HG03575 (cell line): ENCODE results near the gene MTNR1B.

Source experiments
- ATAC-seq: cut with Tn5 transposase; IDR thresholded peaks from one replicate; pipeline ENCODE4 v1.9.1; 2021; ENCODE audit not compliant: unreplicated experiment, insufficient number of reproducible peaks, low FRiP score; ENCODE audit errors: extremely low read depth

MTNR1B gene

DNA sequence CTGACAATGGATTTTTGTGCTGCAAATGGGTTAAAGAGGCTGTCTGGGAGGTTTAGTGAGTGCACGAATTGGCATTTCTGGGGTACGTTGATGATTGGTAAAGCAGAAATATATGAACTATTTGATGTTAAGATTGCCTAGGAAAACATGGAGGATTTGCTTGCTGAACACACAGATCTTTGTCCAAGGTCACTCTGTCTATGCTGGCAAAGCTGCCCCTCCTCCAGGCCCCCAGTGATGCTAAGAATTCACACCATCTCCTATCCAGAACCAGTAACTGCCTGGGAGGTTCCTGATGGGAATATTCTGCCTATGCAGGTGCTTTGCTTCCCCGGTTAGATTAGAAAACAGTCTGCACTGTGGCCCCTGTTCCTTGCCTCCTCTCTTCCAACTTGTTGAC, 5.8 kb downstream of the MTNR1B start:
- no peak for ATAC-seq

DNA sequence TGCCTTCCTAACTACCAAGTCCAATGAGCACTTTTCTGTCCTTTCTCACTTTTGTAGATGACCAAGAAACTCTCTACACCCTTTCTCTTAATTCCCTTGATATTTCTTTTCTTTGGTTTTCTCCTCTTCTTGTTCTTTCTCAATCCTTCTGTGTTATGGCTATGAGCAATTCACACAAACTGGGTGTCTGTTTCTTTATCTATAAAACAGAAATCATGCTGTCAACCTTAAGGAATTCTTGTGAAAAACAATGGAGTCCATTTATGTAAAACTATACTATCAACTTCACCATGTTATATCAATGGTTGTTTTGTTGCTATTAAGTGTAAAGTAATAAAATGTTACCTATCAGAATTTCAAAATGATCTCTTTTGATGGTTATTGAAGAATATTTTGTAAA, 7.2 kb downstream of the MTNR1B start:
- no peak for ATAC-seq

DNA sequence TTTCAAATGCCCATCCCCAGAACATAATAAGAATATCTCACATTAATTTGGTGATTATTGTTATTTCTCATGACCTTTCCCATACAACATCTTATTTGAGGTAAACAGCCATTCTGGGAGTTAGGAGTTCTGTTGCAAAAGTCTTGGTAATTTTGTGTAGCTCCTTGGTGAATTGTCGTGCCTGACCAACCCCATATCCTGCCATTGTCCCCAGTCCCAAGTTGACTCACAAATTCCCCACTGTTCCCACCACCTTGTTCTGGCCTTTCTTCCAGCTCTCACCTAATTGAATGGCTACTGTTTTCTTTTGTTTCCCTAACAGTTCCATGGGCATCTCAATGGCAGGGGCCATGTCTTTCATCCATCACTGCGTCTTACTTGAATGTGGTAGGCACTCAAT, 8.0 kb downstream of the MTNR1B start:
- ATAC-seq: no peak

DNA sequence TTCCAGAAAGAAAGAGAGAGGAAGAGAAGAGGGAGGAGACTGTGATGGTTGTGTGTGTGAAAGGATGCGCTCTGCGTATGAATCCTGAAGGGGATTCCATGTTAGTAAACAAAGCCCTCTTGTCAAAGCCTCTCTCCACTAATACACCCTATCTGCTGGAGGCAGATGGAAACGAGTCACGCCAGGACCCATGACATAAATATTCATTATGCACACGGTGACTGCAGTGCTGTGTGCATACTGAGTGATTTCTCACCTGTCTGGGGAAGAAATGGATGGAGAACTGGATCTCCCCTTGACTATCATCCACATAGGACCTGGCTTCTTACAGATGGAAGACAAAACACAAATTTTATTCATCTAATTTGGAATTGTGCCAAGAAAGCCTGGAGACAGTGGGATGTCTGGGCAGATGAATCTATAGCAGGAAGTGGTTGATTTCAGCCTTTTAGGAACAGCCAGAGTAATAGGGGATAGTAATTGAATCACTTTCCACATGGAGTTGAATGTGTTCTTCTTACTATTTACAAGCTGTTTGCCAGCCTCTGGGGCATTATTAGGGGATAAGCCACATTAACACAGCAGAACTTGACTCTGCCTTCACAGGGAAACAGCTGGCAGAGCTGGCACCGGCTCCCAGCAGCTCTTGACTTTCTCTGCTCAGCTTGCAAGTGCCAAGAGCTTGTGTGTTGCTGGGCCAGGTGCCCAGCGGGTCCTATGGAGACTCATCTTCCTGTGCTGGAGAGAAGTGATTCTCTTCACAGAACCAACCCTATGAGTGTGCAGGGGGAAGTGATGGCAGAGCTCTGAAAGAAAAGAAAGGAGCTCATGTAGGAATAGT, 9.0 kb downstream of the MTNR1B start:
- ATAC-seq: no peak

DNA sequence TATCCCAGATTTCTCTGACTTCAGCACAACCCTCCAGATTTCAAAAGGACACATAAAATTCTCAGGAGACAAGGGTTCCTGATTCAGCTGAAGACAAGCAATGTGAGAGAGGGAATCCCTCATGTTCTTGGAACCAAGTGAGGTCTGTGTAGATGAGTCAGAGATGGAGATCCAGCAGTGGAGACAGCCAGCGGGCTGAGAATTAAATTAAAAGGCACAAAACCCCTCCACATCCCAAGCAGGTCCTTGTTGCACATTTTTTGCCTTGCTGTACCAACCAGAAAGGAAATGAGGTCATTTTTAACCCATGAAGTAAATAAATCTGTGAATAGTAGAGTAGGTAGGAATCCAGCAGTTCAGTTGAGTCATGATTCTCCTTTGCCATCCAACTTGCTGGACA, 9.7 kb downstream of the MTNR1B start:
- no peak for ATAC-seq

DNA sequence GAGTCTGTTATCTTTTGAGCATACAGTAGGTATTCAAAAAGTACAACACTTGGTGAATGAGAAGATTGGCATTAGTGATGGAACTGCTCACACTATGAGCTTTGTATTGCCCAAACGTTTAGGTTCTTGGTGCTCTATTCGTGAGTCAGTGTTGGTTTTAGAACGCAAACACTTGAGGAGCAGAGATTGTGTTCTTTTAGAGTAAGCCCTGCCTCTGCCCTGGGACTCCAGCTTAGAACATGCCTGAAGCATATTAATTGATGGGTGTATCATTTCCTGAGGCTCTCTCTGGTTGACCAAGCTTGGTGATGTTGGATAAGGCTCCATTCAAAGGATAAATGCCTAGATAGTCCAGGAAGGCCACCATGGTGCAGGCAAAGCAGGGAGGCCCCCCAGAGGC, 10.9 kb downstream of the MTNR1B start:
- no peak for ATAC-seq

DNA sequence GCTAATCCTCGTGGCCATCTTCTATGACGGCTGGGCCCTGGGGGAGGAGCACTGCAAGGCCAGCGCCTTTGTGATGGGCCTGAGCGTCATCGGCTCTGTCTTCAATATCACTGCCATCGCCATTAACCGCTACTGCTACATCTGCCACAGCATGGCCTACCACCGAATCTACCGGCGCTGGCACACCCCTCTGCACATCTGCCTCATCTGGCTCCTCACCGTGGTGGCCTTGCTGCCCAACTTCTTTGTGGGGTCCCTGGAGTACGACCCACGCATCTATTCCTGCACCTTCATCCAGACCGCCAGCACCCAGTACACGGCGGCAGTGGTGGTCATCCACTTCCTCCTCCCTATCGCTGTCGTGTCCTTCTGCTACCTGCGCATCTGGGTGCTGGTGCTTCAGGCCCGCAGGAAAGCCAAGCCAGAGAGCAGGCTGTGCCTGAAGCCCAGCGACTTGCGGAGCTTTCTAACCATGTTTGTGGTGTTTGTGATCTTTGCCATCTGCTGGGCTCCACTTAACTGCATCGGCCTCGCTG, 12.1 kb downstream of the MTNR1B start:
- ATAC-seq: no peak

DNA sequence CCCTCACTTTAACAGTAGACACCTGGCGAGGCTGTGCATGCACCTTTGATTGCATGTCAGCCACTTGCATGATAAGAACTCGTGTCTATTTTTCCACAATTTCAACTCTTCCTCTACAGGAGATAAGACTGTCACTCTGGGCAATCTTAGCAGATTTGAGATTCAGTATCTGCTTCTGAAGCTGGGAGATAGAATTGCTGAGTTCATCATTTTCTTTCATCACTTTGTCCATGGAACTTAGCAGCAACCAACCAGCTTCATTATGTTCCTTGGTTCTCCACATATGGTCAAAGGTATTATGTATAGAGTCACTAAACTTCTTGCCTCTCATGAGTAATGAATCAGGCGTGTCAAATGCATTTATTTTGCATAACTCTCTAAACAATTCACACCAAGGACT, 17.1 kb downstream of the MTNR1B start:
- no peak for ATAC-seq

DNA sequence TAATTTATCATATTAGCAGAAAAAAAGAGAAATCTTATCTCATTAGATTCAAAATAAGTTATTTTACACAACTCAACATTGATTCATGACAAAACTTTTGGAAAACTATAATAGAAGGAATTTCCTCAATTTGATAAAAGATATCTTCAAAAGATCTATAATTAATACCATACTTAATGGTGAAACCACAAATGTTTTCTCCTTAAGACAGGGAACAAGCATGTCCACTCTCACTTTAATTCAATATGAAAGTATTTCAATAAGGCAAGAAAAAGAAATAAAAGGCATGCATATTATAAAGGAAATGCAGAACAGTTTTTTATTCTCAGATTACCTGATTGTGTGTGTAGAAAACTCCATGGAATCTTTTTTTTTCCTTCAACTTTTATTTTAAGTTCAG, 23.6 kb downstream of the MTNR1B start:
- ATAC-seq: no peak

DNA sequence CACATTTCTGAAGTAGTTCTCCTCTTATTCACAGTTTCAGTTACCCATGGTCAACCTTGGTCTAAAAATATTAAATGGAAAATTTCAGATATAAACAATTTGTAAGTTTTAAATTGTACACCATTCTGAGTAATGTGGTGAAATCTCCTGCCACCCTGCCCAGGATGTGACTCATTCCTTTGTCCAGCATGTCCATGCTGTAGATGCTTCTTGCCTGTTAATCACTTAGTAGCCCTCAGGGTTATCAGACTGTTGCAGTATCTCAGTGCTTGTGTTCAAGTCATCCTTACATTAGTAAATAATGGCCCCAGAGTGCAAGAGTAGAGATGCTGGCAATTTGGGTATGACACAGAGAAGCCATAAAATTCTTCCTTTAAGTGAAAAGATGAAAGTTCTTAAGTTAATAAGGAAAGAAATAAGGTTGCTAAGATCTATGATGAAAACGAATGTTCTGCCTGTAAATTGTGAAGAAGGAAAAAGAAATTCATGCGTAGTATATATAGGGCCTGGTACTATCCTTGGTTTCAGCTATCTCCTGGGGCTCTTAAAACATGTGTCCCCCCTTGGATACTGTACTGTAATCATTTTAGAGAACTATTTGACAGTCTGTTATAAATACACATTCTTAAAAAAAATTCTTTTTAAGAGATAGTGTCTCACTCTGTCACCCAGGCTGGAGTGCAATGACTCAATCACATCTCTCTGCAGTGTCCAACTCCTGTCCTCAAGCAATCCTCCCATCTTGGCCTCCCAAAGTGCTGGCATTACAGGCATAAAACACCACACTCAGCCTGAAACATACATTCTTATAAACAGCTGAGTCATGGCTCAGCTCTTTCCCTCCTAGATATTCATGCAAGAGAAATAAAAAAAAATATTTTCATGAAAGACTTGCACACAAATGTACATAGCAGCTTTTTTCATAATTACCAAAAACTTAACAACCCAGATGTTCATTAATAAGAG, 31.3 kb downstream of the MTNR1B start:
- ATAC-seq: no peak

DNA sequence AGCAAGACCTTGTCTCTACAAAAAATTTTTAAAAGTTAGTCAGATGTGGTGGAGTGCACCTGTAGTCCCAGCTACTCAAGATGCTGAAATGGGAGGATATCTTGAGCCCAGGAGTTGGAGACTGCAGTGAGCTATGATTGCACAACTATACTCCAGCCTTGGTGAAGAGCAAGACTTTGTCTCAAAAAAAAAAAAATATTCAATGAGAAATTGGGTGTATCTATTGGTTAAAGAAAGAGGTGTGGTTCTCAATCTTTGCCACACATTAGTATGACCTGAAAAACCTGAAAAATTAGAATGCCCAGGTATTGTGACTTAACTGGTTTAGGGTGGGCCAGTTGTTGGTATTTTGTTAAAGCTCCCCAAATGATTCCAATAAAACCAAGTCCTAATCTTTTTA, 32.4 kb downstream of the MTNR1B start:
- ATAC-seq: no peak

DNA sequence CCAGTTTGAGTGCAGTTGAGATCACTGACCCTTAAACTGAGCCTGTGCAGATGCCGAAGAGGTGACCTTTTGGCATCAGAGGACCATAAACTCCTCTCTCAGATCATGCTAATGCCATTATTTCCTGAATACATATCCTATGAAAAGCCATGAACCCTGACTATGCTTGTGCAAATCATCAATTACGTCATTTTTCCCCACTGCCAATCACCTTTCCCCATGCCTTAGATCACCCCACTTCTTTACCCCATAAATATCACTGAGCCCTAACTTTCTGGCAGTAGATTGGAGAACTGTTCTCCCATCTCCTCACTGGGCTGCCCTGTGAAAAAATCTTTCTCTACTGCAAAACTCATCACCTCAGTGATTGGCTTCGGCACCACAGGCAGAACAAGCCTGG, 32.9 kb downstream of the MTNR1B start:
- ATAC-seq: no peak

DNA sequence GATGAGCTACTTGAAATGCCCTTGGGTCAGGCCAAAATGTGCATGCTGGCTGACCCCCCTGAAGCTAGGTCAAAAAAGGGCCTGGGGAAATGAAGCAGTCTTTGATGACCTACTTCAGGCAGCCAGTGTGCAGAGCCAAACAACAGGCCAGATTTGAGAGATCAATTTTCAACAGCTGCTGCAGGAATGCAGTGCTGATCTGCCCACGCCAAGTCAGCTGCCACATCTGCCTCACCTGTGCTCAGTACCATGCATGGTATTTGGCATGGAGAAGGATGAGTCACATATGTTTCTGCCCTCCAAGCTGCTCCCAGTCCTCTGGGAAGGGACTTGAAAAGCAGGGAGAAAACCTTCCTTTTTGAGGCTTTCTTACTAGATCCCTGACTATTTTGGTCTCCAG, 35.8 kb downstream of the MTNR1B start:
- no peak for ATAC-seq

DNA sequence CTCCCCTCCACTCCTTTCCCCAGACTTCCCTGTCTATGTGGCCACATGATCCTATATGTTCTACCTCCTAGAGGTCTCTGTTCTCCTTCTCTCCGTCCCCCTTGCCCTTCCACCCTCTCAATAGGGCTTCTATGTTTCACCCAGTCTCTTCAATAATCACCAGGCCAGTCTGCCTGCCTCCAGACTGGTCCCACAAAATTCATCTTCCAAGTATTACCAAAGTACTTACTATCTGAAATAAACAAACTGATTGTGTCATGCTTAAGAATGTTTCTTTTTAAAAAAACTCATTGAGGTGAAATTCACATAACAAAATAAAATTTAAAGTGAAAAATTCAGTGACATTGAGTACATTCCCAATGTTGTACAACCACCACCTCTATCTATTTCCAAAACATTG, 44.2 kb downstream of the MTNR1B start:
- ATAC-seq: no peak

DNA sequence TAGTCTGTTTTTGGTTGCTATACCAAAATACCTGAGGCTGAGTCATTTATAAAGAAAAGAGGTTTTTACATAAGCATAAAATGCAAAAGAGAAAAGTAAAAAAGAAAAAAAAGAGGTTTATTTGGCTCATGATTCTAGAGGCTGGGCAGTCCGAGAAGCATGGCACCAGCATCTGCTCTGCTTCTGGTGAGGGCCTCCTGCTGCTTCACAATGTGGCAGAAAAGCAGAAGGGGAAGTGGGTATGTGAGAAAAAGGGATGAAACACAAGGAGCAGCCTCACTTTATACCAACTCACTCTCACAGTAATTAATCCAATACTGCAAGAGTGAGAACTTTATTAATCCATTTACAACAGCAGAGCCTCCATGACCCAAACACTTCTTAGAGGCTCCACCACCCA, 47.1 kb downstream of the MTNR1B start:
- ATAC-seq: no peak

DNA sequence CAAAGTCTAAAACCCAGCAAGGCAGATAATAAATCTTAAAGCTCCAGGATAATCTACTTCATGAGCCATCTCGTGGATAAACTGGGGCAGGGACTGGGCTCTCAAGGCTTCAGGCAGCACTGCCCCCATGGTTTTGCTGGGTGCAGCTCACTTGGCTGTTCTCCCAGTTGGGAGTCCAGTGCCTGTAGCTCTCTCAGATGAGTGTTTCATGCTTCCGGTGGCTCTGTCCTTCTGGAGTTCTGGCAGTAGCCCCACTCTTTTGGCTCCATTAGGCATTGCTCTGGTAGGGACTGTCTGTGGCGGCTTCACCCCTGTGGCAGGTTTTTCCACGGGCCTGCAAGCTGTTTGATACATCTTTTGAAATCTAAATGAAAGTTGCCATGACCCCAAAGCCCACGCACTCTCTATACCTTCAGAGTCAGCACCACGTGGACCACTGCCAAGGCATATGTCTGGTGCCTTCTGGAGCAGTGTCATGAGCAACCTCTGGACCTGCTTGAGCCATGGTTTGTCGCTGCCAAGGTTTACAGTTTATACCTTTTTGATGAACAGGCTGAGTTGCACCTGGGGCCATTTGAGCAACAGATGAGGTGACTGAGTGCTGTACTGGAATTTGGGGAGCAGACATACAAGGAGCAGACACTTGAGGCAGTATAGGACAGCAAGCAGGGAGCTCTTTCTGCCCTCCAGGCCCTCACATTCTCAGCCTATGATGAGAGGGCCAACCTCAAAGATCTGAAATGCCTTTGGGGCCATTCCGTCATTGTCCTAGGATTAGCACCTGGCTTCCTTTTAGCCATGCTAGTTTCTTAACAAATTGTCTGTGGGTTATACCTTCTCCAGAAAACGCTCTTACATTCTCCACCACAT, 48.6 kb downstream of the MTNR1B start:
- no peak for ATAC-seq

DNA sequence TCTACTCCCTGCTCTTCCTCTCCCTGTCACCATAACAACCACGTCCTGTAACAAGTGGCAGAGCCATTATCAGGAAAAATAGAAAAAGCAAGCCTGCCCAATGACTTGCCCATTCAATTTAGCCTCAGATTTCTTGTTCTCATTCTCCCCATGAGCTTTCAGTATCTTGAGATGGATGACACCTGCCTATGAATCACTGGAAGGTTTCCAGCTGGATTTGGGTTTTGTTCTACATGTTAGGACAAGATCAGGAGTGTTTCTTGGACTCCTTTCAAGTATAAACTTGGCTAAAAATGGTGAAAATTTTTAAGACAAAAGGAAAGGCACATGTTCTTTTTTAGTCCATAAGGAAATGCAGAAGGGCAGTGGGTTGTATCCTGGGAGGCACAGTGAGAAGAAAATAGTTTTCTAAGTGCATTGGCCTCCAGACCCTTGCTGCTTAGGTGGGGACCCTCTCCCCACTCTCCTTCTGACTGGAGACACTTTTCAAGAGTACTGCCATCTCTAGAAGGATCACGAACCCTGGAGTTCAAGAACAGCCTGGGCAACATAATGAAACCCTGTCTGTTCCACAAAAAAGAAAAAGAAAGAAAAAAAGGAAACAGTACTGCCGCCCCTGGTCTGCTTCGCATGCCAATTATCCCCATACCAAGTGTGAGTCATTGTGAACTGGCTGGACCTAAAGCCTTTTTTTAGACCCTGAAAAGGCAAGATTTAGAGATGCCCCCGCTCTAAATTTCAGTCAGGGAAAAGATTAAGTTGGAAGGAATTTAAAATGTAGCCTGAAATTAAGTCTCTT, 51.0 kb downstream of the MTNR1B start:
- ATAC-seq: no peak

DNA sequence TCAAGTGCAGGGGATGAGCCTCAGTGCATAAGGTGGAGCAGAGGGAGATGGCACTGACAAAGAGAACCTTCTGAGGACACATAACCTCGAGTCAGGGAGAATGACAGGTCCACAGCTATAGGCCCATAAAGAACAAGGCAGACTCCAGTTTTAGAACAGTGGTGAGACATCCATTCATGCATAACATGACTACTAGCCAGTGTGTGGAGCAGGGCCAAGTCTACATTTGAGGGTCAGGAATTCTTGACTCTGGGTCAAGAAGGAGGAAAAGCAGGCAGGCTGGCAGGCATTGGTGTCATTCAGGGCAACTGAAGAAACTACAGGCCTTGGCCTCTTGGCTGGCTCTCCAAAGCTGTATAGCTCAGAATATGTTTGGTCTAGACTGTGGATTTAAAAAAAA, 54.9 kb downstream of the MTNR1B start:
- no peak for ATAC-seq
